NCI-H2081 (cell line): Measurements from ENCODE around the gene FSTL3.

ENCODE experiments used
- DNase-seq, 2 experiments: peaks; one replicate each; lab custom pipeline; 2025; lab: John Stamatoyannopoulos, UW

Gene FSTL3

DNA sequence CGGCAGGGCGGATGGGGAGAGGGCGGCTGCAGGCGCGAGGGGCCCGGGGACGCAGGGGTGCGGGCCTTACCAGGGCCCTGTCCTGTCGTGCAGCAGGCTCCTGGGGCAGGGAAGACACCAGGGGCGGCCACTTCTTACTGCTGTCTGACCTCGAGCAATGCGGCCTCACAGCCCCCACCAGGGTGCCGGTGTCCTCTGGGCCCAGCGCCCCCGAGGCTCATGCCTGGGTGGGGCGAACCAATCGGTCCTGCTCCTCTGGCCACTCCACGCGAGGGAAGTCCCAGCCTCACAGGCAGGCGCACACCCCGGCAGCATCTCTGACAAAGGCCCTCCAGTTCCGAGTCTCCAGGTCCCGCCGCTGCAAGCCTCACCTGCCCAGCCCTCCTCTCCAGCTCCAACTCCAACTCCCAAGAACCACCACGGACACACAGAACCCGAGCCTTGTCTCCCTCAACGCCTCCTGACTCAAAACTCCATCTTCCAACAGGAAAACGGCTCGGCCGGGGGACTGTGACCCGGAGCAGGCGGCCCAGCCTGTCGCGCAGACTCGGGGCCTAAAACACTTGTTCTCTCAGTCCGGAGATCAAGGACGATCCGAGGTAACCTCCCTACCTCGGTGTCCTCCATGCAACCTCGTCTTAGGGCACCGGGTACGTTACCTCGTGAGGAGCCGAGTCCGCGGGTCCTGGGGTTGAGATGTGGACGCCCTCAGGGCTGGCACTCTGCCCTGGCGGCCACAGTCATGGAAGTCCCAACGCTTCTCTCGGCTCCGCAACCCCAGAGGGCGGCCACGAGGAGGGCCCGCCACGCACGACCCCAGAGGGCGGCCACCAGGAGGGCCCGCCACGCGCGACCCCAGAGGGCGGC lies 30.0 kb upstream of the FSTL3 start:
- DNase-seq = no peak

DNA sequence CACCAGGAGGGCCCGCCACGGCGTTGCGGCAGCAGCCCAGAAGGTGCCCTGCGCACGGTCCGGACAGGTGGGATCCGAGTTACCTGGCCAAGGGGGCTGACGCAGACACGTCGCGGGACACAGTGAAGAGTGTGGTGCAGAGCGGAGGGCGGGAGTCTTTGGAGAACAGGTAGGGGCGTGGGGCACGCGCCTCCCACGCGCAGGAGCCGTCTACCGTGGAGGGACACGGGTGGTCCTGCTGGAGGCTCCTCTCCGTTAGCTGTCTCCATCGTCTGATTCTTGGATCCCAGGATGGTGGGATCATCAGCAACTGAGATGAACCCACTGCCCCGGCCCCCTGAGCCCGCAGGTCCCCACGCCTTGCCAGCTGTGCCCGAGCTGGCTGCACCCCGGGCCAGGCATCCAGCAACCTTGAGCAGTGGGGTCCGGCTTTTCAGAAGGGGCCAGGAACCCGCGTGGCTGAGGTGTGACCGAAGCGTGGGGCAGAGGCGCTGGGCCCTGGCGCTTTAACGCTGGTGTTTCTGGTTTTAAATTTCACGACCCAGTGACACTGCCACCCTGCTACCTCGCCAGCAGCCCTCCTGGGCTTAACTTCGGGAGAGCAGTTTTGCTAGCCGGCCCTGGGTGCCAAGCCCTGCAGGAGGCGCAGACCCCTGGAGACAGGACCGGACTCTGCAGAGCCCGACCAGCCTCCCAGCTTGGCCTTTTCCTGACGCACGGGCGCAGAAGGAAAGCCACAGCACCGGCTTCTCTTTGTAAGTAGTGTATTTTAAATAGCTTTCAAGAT lies 29.2 kb upstream of the FSTL3 start:
- no peak for DNase-seq

DNA sequence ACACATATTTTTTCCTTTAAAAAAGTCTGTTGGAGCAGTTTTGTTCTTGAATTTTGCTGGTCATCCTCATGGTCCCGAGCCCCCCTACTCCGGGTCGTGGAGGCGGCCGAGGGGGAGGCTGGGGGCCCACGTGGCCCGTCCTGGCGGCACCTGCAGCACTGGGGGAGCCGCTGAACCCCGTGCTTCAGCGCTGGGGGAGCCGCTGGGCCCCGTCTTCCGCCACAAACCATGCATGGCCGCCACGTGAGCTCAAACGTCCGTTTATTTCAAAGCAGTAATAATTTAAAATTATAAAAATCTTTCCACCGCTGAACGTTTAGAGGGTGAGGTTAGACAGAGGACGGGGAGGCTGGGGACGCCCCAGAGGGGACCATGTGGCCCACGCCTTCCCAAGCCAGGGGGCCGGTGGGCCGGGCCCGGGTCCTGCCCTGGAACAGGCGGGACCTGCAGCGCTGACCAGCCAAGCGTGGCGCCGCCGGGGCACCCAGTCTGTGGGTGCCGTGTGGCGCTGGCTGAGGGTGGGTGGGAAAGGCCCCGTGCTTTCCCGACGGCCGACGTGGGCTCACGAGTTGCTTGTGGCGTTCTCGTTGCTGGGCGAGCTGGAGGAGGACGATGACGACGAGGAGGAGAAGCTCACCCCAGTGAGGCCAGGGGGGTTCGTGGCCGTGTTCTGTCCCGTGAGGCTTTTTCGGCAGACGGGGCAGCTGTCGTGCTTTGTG lies 28.5 kb upstream of the FSTL3 start:
- no peak for DNase-seq

DNA sequence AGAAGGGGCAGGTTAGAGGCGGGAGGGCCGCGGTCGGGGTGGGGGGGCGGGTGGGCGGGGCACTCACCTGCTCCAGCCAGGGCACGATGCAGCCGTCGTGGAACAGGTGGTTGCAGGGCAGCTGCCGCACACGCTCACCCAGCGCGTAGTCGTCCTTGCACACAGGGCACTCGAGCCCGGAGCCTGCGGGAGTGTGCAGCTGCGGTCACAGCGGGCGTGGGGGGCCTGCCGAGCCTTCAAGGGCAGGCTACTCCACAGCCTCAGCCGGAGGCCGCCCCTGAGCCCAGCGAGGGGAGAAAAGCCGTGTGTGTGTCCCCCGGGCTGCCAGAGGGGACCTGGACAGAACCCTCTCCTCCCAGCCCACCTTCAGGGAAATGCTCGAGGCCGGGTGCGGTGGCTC lies 27.9 kb upstream of the FSTL3 start:
- DNase-seq = no peak

DNA sequence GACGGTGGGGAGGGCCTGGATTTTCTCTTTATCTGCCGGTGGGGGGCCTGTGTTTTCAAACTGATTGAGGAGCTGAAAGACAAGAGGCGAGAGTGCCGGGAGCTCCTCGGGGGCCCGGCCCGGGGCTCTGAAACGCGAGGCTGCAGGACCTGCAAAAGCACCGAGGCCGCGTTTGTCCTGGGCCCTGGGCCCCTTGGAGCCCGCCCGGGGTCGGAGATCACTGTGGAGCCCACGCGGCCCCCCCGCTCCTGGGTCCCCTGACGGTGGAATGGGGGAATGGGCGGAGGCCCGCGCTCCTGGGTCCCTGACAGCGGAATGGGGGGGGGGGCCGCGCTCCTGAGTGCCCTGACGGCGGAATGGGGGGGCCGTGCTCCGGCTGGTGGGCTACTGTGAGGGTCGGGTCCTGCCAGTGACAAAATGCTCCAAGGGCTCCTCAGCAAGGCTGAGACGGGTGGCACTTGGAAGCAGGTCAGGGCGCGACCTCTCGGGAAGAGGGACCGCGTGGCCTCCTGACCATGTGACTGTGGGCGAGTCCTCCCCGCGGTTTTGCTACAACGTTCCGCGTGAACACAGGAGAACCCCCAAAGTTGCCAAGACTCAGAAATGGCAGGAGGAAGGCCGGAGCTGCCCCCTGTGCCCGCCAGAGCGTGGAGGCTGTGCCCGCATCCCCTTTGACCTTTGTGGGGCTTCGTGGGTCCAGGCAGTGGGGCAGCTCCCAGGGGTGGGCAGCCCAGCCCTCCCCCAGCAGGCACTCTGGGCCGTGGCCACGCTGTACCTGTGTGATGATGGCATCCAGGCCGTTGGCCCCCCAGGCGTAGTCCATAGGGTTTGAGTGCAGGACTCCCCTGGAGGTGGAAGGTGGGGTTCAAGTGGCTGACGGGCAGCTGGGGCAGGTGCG lies 27.0 kb upstream of the FSTL3 start:
- no peak for DNase-seq

DNA sequence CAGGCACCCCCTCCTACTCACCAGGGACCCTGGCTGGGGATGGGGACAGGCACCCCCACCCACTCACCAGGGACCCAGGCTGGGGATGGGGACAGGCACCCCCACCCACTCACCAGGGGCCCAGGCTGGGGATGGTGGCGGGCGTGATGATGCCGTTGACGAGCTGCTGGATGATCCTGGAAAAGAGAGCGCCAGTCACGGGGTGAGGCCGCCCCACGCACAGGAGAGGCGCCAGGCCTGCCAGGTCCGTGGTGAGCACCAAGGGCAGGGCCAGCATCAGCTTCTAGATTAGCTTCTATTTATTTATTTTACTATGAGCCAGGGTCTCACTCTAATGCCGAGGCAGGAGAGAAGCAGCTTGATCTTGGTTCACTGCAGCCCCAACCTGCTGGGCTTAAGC lies 26.1 kb upstream of the FSTL3 start:
- DNase-seq = no peak

DNA sequence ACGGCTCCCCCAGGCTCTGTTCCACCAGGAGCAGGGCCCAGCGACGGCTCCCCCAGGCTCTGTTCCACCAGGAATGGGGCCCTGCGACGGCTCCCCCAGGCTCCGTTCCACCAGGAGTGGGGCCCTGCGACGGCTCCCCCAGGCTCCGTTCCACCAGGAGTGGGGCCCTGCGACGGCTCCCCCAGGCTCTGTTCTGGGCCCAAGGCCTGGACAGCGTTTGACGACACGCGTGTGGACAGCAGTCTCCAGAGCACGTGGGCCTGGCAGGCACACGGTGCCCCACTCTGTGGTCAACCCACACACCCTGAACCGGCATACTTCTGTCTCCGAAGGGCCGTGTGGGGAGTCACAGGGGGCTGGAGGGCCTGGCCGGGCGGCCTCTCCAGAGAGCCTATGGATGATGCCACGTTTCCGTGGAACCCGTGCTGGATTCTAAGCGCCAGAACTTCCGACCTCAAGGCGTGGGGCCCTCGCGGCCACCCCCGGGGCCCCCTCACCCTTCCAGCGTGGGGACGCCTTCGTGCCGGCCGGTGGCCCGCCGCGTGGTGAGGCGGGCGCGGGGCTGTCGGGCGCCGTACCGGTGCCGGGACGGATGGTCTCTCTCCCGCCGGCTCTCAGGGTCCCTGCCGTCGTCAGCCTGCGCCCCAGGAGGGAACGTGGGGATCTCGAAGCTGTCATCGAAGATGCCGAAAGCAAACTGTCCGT lies 24.9 kb upstream of the FSTL3 start:
- DNase-seq = no peak

DNA sequence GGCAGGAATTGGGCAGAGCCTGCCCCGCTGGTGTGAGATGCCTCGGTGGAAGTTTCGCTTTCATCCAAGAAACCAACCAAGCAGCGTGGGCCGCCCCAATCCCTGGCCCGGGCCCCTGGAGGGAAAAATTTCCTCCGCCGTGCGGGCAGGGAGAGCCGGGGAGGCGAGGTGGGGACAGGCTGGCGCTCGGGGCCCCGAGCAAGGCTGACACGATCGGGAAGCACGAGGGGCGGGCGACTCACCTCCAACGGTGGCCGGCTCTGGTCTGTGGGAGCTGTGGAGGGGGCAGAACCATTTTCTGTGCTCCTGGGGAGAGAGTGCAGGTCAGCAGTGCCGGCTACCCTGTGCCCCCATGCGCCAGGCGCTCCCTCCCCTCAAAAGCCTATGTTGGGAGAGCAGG lies 24.2 kb upstream of the FSTL3 start:
- no peak for DNase-seq

DNA sequence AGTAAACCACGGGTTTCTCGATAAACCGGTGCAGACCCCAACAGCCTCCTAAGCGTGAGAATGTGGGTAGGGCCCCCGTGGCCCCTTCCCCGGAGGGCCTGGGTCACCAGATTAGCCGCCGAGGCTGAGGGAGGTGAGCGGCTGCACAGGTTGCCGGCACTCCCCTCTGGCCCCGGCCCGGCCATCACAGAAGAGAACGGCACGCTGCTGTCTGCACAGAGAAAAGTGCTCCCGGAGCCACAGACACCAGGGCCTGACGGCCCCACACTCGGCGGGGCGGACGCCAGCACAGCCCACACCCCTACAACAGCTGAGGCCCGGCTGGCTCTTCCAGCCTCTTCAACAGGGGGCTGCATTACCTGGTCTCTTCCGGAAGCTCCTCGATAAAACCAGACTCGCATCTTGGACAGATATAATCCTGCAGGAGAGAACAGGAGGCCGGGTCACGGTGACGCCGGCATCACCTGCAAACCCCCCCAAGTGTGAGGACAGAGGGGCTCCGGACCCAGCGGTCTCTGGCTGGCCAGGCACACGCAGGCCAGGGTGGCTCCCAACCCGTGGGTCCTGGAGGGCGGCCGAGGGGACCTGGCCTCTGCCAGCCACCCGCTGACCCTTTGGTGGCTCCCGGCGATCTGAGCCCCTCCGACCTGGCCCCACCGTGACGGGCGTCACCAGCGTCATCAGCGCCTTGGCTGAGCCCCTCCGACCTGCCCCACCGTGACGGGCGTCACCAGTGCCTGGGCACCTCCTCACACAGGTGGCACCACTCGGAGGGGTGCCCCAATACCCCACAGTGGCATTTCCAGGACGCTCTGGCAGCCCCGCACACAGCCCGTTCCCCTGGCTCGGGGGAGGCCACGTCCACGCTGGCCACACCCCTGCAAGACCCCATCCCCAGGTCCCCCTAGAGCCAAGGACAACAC lies 23.5 kb upstream of the FSTL3 start:
- DNase-seq = no peak

DNA sequence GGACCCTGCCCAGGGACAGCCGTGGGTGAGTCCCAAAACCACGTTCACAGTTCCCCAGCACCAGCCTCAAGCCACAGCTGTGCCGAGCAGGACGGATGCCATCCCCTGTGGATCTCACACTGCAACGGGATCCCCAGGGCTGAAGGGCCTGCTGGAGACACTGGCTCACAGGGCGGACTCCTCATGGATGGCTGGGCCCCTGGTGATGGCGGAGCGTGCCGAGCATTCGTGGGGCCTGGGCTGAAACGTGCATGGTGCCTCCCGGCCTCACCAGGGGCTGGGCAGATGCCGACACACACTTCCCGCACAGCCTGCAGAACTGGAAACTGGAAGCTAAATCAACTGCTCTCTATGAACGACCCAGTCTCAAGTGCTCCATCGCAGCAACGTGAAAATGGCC lies 22.8 kb upstream of the FSTL3 start:
- DNase-seq = no peak

DNA sequence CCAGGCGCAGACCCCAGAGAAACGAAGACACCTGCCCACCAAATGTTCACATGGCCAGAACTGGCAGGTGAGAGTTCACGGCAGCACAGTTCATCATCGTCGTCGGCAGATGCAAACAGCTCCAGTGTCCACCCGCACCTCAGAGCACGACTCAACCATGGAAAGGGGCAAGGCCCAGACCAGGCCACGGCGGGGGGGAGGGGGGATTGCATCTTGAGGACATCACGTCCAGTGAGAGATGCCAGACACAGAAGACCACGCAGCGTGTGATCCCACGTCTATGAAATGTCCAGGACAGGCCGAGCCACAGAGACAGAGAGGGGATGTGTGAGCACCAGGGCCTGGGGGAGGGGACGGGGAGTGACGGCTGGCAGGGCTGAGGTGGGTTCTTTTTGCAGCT lies 20.5 kb upstream of the FSTL3 start:
- DNase-seq = no peak

DNA sequence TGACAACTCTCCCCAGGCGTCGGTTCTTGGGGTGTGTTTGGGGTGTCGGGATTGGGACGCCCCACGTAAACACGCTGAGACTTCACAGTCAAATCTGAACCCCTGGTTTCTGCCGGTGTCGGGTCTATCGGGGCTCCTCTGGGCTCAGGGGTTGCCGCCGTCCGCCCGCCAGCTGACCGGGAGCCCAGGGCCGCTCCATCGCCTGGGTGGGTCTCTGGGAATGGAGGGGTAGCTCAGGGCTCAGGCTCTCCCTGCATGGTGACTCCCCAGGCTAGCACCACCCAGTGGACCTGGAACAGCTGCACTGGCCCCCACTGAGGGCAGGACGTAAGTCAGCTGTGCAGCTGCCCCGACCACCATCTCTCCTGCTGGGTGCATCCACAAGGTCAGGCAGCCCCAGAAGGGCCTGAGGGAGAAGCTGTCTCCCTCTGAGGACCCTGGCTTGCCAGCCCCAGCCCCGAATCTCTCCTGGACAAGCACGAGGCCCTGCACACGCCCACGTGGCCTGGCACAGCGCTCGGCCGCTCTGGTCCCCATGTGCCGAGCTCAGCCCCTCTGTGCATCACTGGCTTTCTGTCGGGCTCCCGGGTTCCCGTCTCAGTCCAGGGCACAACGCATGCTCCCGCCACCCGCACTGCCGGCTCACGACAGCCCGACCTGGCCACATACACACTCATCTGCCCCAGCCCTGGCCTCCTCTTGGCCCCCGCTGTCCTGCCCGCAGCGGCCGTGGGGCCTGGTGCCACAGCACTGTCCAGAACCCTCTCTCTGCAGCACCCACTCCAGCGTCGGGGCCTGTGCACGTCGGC lies 19.2 kb upstream of the FSTL3 start:
- DNase-seq = no peak

DNA sequence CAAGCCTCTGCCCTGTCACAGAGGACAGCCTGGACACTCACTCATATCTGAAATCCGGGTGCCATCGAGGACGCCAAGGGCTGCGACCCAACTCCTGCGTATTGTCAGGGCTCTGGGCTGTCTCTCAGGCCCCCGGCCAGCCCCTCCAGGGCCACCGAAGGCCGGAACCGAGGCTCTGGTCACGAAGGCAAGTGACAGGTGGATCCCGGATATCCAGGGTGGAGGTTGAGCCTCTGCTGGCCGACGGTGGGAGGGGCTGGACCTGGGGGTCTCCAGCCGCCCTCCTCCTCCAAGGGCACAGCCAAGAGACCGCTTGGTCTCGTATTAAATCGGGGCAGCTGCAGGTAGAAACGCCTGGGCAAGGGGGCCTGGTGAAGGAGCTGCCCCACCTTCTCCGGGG lies 18.6 kb upstream of the FSTL3 start:
- DNase-seq = no peak

DNA sequence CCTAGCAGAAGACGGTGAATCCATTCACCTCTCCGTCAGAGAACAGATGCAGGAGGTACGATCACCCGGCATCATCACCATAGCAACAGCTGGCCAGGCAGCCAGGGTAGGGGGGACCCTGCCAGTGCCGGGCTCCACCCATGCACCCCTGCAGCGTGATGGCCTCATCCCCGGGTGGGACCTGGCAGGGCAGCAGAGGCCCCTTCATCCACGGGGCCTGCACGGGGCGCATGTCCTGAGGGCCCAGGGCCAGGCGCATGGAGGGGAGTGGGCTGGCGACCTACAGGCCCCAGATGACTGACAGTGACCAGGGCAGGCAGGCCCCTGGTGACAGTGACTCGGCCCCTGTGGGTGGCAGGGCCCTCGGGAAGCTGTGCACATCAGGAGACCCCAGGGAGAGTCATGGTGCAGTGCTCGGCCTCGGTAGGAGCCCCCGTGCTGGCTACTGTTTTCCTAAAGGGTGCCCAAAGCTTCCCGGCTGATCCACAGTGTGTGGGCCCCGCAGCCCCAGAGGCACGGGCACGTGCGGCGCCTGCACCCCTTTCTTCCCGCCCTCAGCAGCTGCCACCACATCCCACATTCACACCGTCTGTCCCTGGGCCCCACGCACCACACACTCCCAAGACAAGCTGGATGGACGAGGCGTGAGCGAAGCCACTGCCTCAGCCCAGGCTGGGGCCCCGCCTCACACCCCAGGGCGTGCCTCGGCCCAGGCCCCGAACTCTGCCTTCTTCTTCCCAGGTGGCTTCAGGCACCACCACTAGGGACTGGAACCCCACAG lies 17.9 kb upstream of the FSTL3 start:
- DNase-seq = no peak

DNA sequence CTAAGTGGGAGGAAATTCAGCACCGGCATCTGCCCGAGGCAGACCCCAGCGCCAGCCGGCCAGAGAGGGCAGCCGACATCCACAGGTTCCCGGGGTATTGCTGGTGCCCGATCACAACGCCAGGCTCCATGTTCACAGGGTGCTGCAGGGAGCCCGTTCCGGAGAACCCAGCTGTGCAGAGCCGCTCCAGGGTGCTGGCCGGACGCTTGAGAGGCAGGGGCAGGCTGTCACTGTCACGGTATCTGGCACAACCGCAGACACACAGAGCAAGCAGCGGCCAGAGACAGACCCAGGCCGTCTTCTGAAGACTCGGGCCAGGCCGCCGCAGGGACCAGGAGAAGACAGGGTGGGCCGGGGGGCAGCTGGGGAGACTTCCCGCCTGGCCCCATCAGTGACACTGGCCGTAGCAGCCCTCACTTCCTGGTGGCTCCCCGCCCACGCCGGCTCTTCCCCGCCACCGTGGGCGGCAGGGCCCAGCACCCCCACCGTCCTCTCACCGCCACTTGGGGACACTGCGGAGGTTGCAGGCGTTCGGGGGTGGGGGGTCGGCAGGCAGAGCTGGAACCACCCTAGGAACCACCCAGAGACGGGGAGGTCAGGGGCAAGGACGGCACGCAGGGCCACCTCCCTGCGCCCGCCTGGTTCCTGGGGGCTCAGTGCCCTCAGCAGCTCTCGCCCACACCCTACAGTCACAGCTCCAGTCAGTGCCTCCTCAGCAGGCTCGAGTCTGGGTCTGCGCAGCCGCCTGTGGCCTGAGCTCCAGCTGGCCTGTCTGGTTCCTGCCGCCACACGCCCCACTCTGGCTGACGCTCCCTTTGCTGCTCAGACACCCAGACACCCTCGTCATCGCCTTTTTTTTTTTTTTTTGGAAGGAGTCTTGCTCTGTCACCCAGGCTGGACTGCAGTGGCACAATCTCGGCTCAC lies 17.0 kb upstream of the FSTL3 start:
- DNase-seq = no peak

DNA sequence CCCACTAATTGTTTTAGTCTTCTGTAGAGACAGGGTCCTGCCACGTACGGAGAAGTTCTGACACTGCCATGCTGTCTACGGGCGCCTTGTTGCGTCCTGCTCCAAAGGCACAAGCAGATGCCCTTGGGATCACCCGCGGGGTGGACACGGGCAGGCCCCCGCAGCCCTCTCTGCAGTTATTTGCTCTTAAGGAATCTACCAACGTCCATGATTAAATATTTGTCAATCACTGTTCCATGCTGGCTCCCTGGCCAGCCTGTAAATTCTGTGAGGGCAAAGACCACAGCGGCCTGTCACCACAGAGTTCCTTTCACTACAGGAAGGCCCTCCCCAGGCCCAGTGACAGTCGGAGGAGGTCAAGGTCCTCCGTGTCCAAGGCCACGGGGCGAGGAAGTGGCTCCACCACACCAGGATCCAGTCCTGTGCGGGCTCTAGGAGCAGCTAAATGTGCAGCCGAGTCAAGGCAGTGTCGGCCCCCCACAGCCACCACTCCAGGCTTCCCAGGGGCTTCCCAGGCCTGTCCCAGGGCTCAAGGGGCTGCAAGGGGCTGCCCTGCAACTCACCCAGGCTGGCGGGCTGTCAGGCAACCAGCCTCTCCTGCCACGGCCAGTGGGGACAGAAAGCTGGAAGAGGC lies 15.3 kb upstream of the FSTL3 start:
- DNase-seq = no peak
